HepG2 (cell line): Measurements from ENCODE around the gene HSDL2. TPM values are rescaled to one million over a fixed set of nuclear protein-coding genes. Genes with fewer than 3 reads are reported as not detected.

Experiments
- ATAC-seq: fragments of 200-7000 bp; cut with Tn5 transposase; 3 replicates; pipeline ENCODE4 v1.9.1; 2020; ENCODE audit warnings: mild to moderate bottlenecking, moderate library complexity
- BruUV-seq: library from RNA; stranded (reverse); fragments of 400-500 nt; replicated peaks from 2 replicates; lab custom pipeline; 2021; lab: Mats Ljungman, UMichigan
- CTCF ChIA-PET: fragments of 300-600 bp; formaldehyde crosslinking; extraction: SDS; loops from one replicate; lab custom pipeline; 2021; ENCODE audit warnings: low total read pairs, inconsistent platforms, low intra/inter-chr PET ratio; lab: Yijun Ruan, JAX
- POLR2A ChIA-PET: fragments of 350-600 bp; sonication (Branson Sonifier 250); formaldehyde crosslinking; loops from one replicate; lab custom pipeline; 2020; ENCODE audit warnings: antibody characterized with exemption, inconsistent platforms; lab: Yijun Ruan, JAX
- DNase-seq: peaks from one replicate; pipeline ENCODE4 v3.0.0-alpha.2; 2015; ENCODE audit warnings: low spot score
- FAIRE-seq: peaks from 3 replicates; lab custom pipeline; 2011; peaks lifted over from hg19 to GRCh38; lab: Jason Lieb, UNC
- H2AFZ ChIP-seq: one replicate; pipeline ENCODE4 v1.6.1; 2011; ENCODE audit warnings: low read length, inconsistent platforms
- H3K27ac ChIP-seq: fragments of 300-600 bp; 3 replicates; pipeline ENCODE4 v1.8.0; 2011; ENCODE audit warnings: mixed run types, mild to moderate bottlenecking, mixed read lengths, low read length, inconsistent platforms; ENCODE audit not compliant: insufficient read depth; ENCODE audit errors: extremely low read length
- H3K27me3 ChIP-seq, 2 experiments: fragments of 200-600 bp in 1 of 2; 2 replicates in 1 of 2; 3 replicates in 1 of 2; pipeline versions ENCODE4 v1.6.0 to v1.8.0; 2011; ENCODE audit warnings: low read length in 2 of 2, mild to moderate bottlenecking in 2 of 2, moderate library complexity in 2 of 2, inconsistent platforms in 1 of 2; ENCODE audit not compliant: insufficient read depth in 2 of 2, control insufficient read depth in 1 of 2
- H3K36me3 ChIP-seq, 2 experiments: fragments of 200-600 bp in 1 of 2; replicated peaks in 1 of 2; 2 replicates in 1 of 2; 3 replicates in 1 of 2; pipeline versions ENCODE4 v1.5.1 to v1.8.0; 2011; ENCODE audit warnings: low read length in 2 of 2, inconsistent platforms in 1 of 2; ENCODE audit not compliant: insufficient read depth in 2 of 2, control insufficient read depth in 1 of 2
- H3K4me1 ChIP-seq: 2 replicates; pipeline ENCODE4 v1.5.1; 2012; ENCODE audit warnings: low read length, inconsistent platforms; ENCODE audit not compliant: insufficient read depth
- H3K4me2 ChIP-seq: 2 replicates; pipeline ENCODE4 v1.6.0; 2011; ENCODE audit warnings: low read depth, low read length, inconsistent platforms
- H3K4me3 ChIP-seq, 3 experiments: fragments of 200-600 bp in 1 of 3; sonication (generic), shearing (Covaris generic) in 1 of 3; replicated peaks in 1 of 3; 2 replicates each; pipeline ENCODE4 v1.5.1; 2011 to 2016; ENCODE audit warnings: low read length in 3 of 3, inconsistent platforms in 2 of 3, low read depth in 2 of 3, mild to moderate bottlenecking in 2 of 3, control low read depth in 1 of 3, mixed read lengths in 1 of 3; ENCODE audit not compliant: insufficient read depth in 1 of 3
- H3K79me2 ChIP-seq: one replicate; pipeline ENCODE4 v1.6.1; 2011; ENCODE audit warnings: low read length, inconsistent platforms; ENCODE audit not compliant: insufficient read depth
- H3K9ac ChIP-seq: 2 replicates; pipeline ENCODE4 v1.6.0; 2011; ENCODE audit warnings: mild to moderate bottlenecking, low read depth, low read length, inconsistent platforms; ENCODE audit not compliant: insufficient read depth
- H3K9me3 ChIP-seq: 2 replicates; pipeline ENCODE4 v1.5.1; 2012; ENCODE audit warnings: mild to moderate bottlenecking, low read length
- H4K20me1 ChIP-seq: 2 replicates; pipeline ENCODE4 v1.6.0; 2011; ENCODE audit warnings: inconsistent platforms, mild to moderate bottlenecking, low read length, moderate library complexity; ENCODE audit not compliant: insufficient read depth
- CEBPB ChIP-seq: IDR thresholded peaks from 2 replicates; pipeline ENCODE4 v1.6.1; 2011; ENCODE audit warnings: low read depth, low read length, improper control_type of control experiment, borderline replicate concordance
- ESRRA ChIP-seq: sonication (generic); formaldehyde crosslinking; IDR thresholded peaks from 2 replicates; pipeline ENCODE4 v1.5.1; 2020; ENCODE audit warnings: mild to moderate bottlenecking, low read depth, missing genetic modification reagents
- GATAD2A ChIP-seq: IDR thresholded peaks from 2 replicates; pipeline ENCODE4 v1.6.1; 2016
- KLF13 ChIP-seq: sonication (generic); formaldehyde crosslinking; IDR thresholded peaks from 2 replicates; pipeline ENCODE4 v1.4.0; 2020; ENCODE audit warnings: mild to moderate bottlenecking, missing genetic modification reagents
- MZF1 ChIP-seq: sonication (generic); formaldehyde crosslinking; IDR thresholded peaks from 2 replicates; pipeline ENCODE4 v1.8.1; 2023; ENCODE audit warnings: mild to moderate bottlenecking, missing genetic modification reagents, borderline replicate concordance
- NBN ChIP-seq: fragments of 450-650 bp; conservative IDR thresholded peaks from 2 replicates; pipeline ENCODE4 v1.6.1; 2017
- NR1H2 ChIP-seq: sonication (generic); formaldehyde crosslinking; IDR thresholded peaks from 2 replicates; pipeline ENCODE4 v1.8.1; 2022; ENCODE audit warnings: low read depth, missing genetic modification reagents, borderline replicate concordance
- RFX3 ChIP-seq: IDR thresholded peaks from 2 replicates; pipeline ENCODE4 v1.6.1; 2016; ENCODE audit warnings: missing biosample characterization, missing genetic modification reagents
- SMAD1 ChIP-seq: sonication (generic); formaldehyde crosslinking; IDR thresholded peaks from 2 replicates; pipeline ENCODE4 v1.4.0; 2020; ENCODE audit warnings: missing genetic modification reagents, low read depth, mild to moderate bottlenecking, borderline replicate concordance
- ZNF101 ChIP-seq: sonication (generic); formaldehyde crosslinking; IDR thresholded peaks from 2 replicates; pipeline ENCODE4 v1.4.0; 2020; ENCODE audit warnings: mild to moderate bottlenecking, low read depth, missing genetic modification reagents, borderline replicate concordance
- ZNF12 ChIP-seq: sonication (generic); formaldehyde crosslinking; IDR thresholded peaks from 2 replicates; pipeline ENCODE4 v1.5.0; 2020; ENCODE audit warnings: missing genetic modification reagents
- ZNF234 ChIP-seq: sonication (generic); formaldehyde crosslinking; conservative IDR thresholded peaks from 2 replicates; pipeline ENCODE4 v1.5.1; 2020; ENCODE audit warnings: mild to moderate bottlenecking, missing genetic modification reagents
- ZNF589 ChIP-seq: sonication (generic); formaldehyde crosslinking; conservative IDR thresholded peaks from 2 replicates; pipeline ENCODE4 v1.8.0; 2022; ENCODE audit warnings: mild to moderate bottlenecking, moderate library complexity, missing genetic modification reagents
- ZNF644 ChIP-seq: IDR thresholded peaks from 2 replicates; pipeline ENCODE4 v1.6.1; 2016; ENCODE audit warnings: low read depth
- ZNF776 ChIP-seq: sonication (generic); formaldehyde crosslinking; IDR thresholded peaks from 2 replicates; pipeline ENCODE4 v1.4.0; 2020; ENCODE audit warnings: mild to moderate bottlenecking, missing genetic modification reagents
- WGBS: methylation state at CpG from one replicate; pipeline ENCODE4 v1.1.6; 2017; ENCODE audit warnings: low lambda C conversion rate; 5-methylcytosine and 5-hydroxymethylcytosine counted together
- in situ Hi-C: cut with HindIII; loops from 2 replicates; pipeline ENCODE4 v1.10.0; 2017; ENCODE audit warnings: low pct_unique_long_range_greater_than_20kb; ENCODE audit not compliant: extremely low pct_ligation_motif_present
- intact Hi-C: fragments of 100-400 bp; cut with micrococcal nuclease; formaldehyde crosslinking; loops from one replicate; pipeline ENCODE4 v1.10.0; 2022; ENCODE audit not compliant: unreplicated experiment
- polyA plus RNA-seq, 8 experiments: library from polyadenylated mRNA; depleted of rRNA in 3 of 8; stranded (reverse) in 7 of 8; unstranded in 1 of 8; fragments of >200 nt; fragmentation: Illumina TruSeq in 4 of 8; extraction: Trizol in 4 of 8; gene quantifications; 2 replicates each; pipeline versions ENCODE4 v1.2.1 to v1.2.3, GENCODE V29; 2011 to 2016; ENCODE audit warnings: low read depth in 4 of 8, missing spikeins in 1 of 8, mixed read lengths in 1 of 8; ENCODE audit not compliant: insufficient read depth in 1 of 8
- total RNA-seq, 5 experiments: library from RNA; depleted of rRNA; stranded (reverse); fragments of >200 nt; fragmentation: Illumina TruSeq; extraction: Trizol; gene quantifications; 2 replicates each; pipeline ENCODE4 v1.2.3, GENCODE V29; 2016; ENCODE audit warnings: low read depth in 1 of 5
- TF ChIP-seq, protein P1 (sequence below), 2 experiments: sonication (generic) in 1 of 2; formaldehyde crosslinking in 1 of 2; IDR thresholded peaks; 2 replicates each; pipeline versions ENCODE4 v1.4.0 to v1.6.1; 2016 to 2020; ENCODE audit warnings: borderline replicate concordance in 1 of 2, low read depth in 1 of 2, mild to moderate bottlenecking in 1 of 2, missing genetic modification reagents in 1 of 2
- TF ChIP-seq, protein P2 (sequence below): sonication (generic); formaldehyde crosslinking; IDR thresholded peaks from 2 replicates; pipeline ENCODE4 v1.5.0; 2020; ENCODE audit warnings: missing genetic modification reagents

Gene HSDL2
- total and polyA plus RNA-seq, 2 of the 13 experiments (the other 11 are each of a cell fraction or from before 2014, with no cell fraction given): 55.3 to 80.2 TPM

DNA sequence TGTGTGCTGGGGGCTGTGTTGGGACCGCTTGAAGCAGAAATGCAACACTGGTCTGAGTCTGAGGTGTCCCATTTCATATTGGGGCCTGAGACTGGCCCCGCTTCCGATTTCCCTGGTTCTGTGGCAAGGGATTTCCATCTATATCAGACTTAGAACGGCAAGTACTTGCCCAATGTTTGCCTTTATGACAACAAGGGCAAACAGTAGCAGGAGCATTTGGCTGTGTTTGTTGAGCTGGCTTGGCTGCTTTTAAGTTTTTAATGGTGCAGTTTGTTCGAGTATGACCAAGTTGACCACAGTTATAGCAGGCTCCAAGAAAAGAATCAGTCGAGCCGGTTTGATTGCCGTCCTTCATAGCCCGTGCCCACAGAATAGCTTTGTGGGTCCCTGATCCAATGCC, 17.0 kb downstream of the HSDL2 start (continued):
- TF ChIP-seq ZNF101 (CRISPR knock-in tag) (no peak), ZNF12 (CRISPR knock-in tag) (peak; percentile 99), ZNF644 (CRISPR knock-in tag) (peak; percentile 34; the same call in 1 of the 2 replicates), GATAD2A (CRISPR knock-in tag) (peak; percentile 57; the same call in 1 of the 2 replicates), KLF13 (CRISPR knock-in tag) (no peak)
- TF ChIP-seq, protein P1, sequence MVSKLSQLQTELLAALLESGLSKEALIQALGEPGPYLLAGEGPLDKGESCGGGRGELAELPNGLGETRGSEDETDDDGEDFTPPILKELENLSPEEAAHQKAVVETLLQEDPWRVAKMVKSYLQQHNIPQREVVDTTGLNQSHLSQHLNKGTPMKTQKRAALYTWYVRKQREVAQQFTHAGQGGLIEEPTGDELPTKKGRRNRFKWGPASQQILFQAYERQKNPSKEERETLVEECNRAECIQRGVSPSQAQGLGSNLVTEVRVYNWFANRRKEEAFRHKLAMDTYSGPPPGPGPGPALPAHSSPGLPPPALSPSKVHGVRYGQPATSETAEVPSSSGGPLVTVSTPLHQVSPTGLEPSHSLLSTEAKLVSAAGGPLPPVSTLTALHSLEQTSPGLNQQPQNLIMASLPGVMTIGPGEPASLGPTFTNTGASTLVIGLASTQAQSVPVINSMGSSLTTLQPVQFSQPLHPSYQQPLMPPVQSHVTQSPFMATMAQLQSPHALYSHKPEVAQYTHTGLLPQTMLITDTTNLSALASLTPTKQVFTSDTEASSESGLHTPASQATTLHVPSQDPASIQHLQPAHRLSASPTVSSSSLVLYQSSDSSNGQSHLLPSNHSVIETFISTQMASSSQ (IDR thresholded peaks at IDR 0.05; ENCODE audit: low read depth): no peak
- TF ChIP-seq, protein P1 (CRISPR knock-in tag; IDR thresholded peaks at IDR 0.05; ENCODE audit: borderline replicate concordance): peak; percentile 37; the same call in 1 of the 2 replicates

DNA sequence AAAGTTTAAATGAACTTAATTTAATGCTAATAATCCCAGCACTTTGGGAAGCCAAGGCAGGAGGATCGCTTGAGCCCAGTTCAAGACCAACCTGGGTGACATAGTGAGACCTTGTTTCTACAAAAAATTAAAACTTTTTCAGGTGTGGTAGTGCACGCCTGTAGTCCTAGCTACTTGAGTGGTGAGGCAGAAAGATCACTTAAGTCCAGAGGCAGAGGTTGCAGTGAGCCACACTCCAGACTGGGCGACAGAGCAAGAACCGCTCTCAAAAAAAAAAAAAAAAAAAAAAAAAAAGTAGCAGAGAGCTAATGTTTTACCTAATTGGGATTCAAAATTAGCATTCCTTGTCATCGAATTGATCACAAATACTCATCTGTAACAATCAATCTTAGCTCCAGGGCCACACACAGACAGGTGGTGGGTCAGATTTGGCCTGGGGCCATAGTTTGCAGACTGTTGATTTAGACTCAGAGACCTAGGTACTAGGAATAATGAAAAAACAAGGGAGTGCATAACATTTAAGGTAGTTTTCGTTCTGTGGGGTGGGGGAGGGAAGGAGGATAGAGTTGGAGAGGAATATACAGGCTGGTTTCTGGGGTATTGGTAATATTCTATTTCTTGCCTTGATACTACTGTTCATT, 21.4 kb downstream of the HSDL2 start:
- CTCF ChIA-PET: no interaction called here
- Histone ChIP-seq H3K4me1 (peaks cover 55% of the 10 kb centered on the region), H3K36me3 (peaks cover 5 to 12% of the 10 kb centered on the region in 2 experiments; a peak in 4 of 5 replicates), H3K9ac (no peak overlapping the region), H3K27ac (no peak overlapping the region), H3K9me3 (no peaks in the 10 kb centered on the region), H2AFZ (no peak overlapping the region), H4K20me1 (0 out of 2 replicates have a peak, but pooled peaks cover 5% of the 10 kb centered on the region), H3K27me3 (no peaks in the 10 kb centered on the region), H3K79me2 (peaks cover 51% of the 10 kb centered on the region), H3K4me3 (no peak overlapping the region), H3K4me2 (no peak overlapping the region)
- FAIRE-seq (no peak), ATAC-seq (peak; percentile 25; the same call in 1 of the 3 replicates), DNase-seq (no peak)
- intact Hi-C loops: no loop called here
- POLR2A ChIA-PET: interaction anchor here (2.2 kb wide), 1 partner anchor 22 kb away, joined by 6 read pairs; the partner anchor contains the start of gene HSDL2
- 90% methylated on average over 6 of the region's 6 CpGs for WGBS
- no TSS peak for BruUV-seq
- in situ Hi-C loops: no loop called here
- no peak for TF ChIP-seq SMAD1
- no peak for TF ChIP-seq ESRRA
- no peak for TF ChIP-seq MZF1 (CRISPR knock-in tag)
- TF ChIP-seq NBN: no peak
- no peak for TF ChIP-seq RFX3 (CRISPR knock-in tag)
- TF ChIP-seq ZNF234 (CRISPR knock-in tag): no peak
- no peak for TF ChIP-seq ZNF589 (CRISPR knock-in tag)
- TF ChIP-seq, protein P2, sequence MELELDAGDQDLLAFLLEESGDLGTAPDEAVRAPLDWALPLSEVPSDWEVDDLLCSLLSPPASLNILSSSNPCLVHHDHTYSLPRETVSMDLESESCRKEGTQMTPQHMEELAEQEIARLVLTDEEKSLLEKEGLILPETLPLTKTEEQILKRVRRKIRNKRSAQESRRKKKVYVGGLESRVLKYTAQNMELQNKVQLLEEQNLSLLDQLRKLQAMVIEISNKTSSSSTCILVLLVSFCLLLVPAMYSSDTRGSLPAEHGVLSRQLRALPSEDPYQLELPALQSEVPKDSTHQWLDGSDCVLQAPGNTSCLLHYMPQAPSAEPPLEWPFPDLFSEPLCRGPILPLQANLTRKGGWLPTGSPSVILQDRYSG (CRISPR knock-in tag): no peak
- TF ChIP-seq NR1H2 (CRISPR knock-in tag): no peak
- no peak for TF ChIP-seq CEBPB
- TF ChIP-seq ZNF776 (CRISPR knock-in tag): no peak
